SK-N-SH (cell line): Measurements from ENCODE around the gene KCNH3. TPM values are rescaled to one million over a fixed set of nuclear protein-coding genes. Genes with fewer than 3 reads are reported as not detected.

ENCODE experiments used
- CTCF ChIA-PET: fragments of 300-600, 350-600 bp; formaldehyde crosslinking; extraction: SDS; loops from one replicate; lab custom pipeline; 2021; lab: Yijun Ruan, JAX
- POLR2A ChIA-PET: fragments of 350-600 bp; sonication (Branson Sonifier 250); formaldehyde crosslinking; extraction: SDS; loops from one replicate; lab custom pipeline; 2020; ENCODE audit warnings: antibody characterized with exemption, inconsistent platforms; lab: Yijun Ruan, JAX
- DNase-seq: peaks from one replicate; pipeline ENCODE4 v3.0.0; 2012
- H2AFZ ChIP-seq: fragments of 200-600 bp; sonication (generic); 2 replicates; pipeline ENCODE4 v1.8.1; 2016; ENCODE audit warnings: antibody characterized with exemption, mild to moderate bottlenecking, low read depth
- H3F3A ChIP-seq: fragments of 200-600 bp; sonication (generic); replicated peaks from 2 replicates; pipeline ENCODE3; 2016; ENCODE audit warnings: antibody characterized with exemption, mild to moderate bottlenecking; ENCODE audit not compliant: insufficient read depth
- H3K27ac ChIP-seq, 2 experiments: fragments of 200-500 bp in 1 of 2; fragments of 200-600 bp in 1 of 2; sonication (Bioruptor generic) in 1 of 2; sonication (generic), shearing (Covaris generic) in 1 of 2; 2 replicates each; pipeline versions ENCODE4 v1.5.1 to v1.6.1; 2014 to 2016; ENCODE audit warnings: low read depth in 2 of 2, inconsistent platforms in 1 of 2, low read length in 1 of 2, mild to moderate bottlenecking in 1 of 2, mixed read lengths in 1 of 2
- H3K27me3 ChIP-seq: fragments of 200-600 bp; sonication (generic), shearing (Covaris generic); 2 replicates; pipeline ENCODE4 v1.6.1; 2016; ENCODE audit warnings: mixed run types; ENCODE audit not compliant: insufficient read depth
- H3K36me3 ChIP-seq, 2 experiments: fragments of 200-500 bp in 1 of 2; fragments of 200-600 bp in 1 of 2; sonication (Bioruptor generic) in 1 of 2; sonication (generic) in 1 of 2; replicated peaks in 1 of 2; 2 replicates each; pipeline versions ENCODE3 to v1.5.1; 2014 to 2016; ENCODE audit warnings: low read length in 1 of 2, mild to moderate bottlenecking in 1 of 2; ENCODE audit not compliant: insufficient read depth in 2 of 2, control insufficient read depth in 1 of 2
- H3K4me1 ChIP-seq, 2 experiments: fragments of 200-500 bp in 1 of 2; fragments of 200-600 bp in 1 of 2; sonication (Bioruptor generic) in 1 of 2; sonication (generic), shearing (Covaris generic) in 1 of 2; 2 replicates each; pipeline versions ENCODE4 v1.5.1 to v1.6.1; 2014 to 2016; ENCODE audit warnings: low read depth in 1 of 2, low read length in 1 of 2, mixed run types in 1 of 2; ENCODE audit not compliant: insufficient read depth in 2 of 2, control insufficient read depth in 1 of 2
- H3K4me2 ChIP-seq: fragments of 200-600 bp; sonication (generic), shearing (Covaris generic); 2 replicates; pipeline ENCODE4 v1.6.1; 2017; ENCODE audit warnings: mixed run types
- H3K4me3 ChIP-seq, 2 experiments: fragments of 200-500 bp in 1 of 2; fragments of 200-600 bp in 1 of 2; sonication (Bioruptor generic) in 1 of 2; sonication (generic), shearing (Covaris generic) in 1 of 2; 2 replicates each; pipeline versions ENCODE4 v1.5.1 to v1.8.1; 2014 to 2016; ENCODE audit warnings: low read depth in 2 of 2, inconsistent platforms in 1 of 2, low read length in 1 of 2, mild to moderate bottlenecking in 1 of 2, mixed read lengths in 1 of 2, moderate library complexity in 1 of 2
- H3K79me2 ChIP-seq: fragments of 200-600 bp; sonication (generic); 2 replicates; pipeline ENCODE4 v1.8.1; 2017; ENCODE audit warnings: mild to moderate bottlenecking; ENCODE audit not compliant: insufficient read depth
- H3K9ac ChIP-seq: fragments of 200-600 bp; sonication (generic); 2 replicates; pipeline ENCODE4 v1.6.1; 2017; ENCODE audit warnings: mixed run types
- H3K9me2 ChIP-seq: fragments of 200-600 bp; sonication (generic); 2 replicates; pipeline ENCODE4 v1.6.1; 2017; ENCODE audit warnings: mixed run types
- H3K9me3 ChIP-seq: fragments of 200-600 bp; sonication (generic); 2 replicates; pipeline ENCODE4 v1.6.1; 2017; ENCODE audit warnings: mixed run types, mild to moderate bottlenecking, moderate library complexity
- H4K20me1 ChIP-seq: fragments of 200-600 bp; sonication (generic); 2 replicates; pipeline ENCODE4 v1.6.1; 2017; ENCODE audit warnings: mild to moderate bottlenecking, mixed run types; ENCODE audit not compliant: insufficient read depth
- CTCF ChIP-seq: fragments of 200-600 bp; sonication (generic); IDR thresholded peaks from 2 replicates; pipeline ENCODE4 v1.6.1; 2017; ENCODE audit warnings: antibody characterized with exemption, mild to moderate bottlenecking, moderate library complexity
- EP300 ChIP-seq, 2 experiments: IDR thresholded peaks; 2 replicates each; pipeline versions ENCODE4 v1.4.0 to v1.6.1; 2012; ENCODE audit warnings: borderline replicate concordance in 1 of 2, low read depth in 1 of 2, low read length in 1 of 2
- FOXJ3 ChIP-seq: sonication (generic); formaldehyde crosslinking; IDR thresholded peaks from 2 replicates; pipeline ENCODE4 v1.5.1; 2020; ENCODE audit warnings: mild to moderate bottlenecking, missing genetic modification reagents
- GABPA ChIP-seq: IDR thresholded peaks from 2 replicates; pipeline ENCODE4 v1.4.0; 2012; ENCODE audit warnings: low read depth, mild to moderate bottlenecking
- MAX ChIP-seq: IDR thresholded peaks from 2 replicates; pipeline ENCODE4 v1.4.0; 2012; ENCODE audit warnings: low read depth
- MEF2A ChIP-seq: IDR thresholded peaks from 2 replicates; pipeline ENCODE4 v1.4.0; 2012; ENCODE audit warnings: low read depth, borderline replicate concordance
- MXI1 ChIP-seq: IDR thresholded peaks from 2 replicates; pipeline ENCODE4 v1.6.1; 2012; ENCODE audit warnings: mild to moderate bottlenecking, low read depth, low read length, improper control_type of control experiment
- NFIC ChIP-seq: IDR thresholded peaks from 2 replicates; pipeline ENCODE4 v1.4.0; 2012; ENCODE audit warnings: borderline replicate concordance
- POLR2AphosphoS5 ChIP-seq: IDR thresholded peaks from 2 replicates; pipeline ENCODE4 v1.6.1; 2012; ENCODE audit warnings: low read depth, low read length
- RAD21 ChIP-seq: IDR thresholded peaks from 2 replicates; pipeline ENCODE4 v1.6.1; 2012; ENCODE audit warnings: mild to moderate bottlenecking, low read length
- RCOR1 ChIP-seq: fragments of 150-350 bp; IDR thresholded peaks from 2 replicates; pipeline ENCODE4 v1.6.1; 2017; ENCODE audit warnings: antibody characterized with exemption, low read length
- REST ChIP-seq: IDR thresholded peaks from 2 replicates; pipeline ENCODE4 v1.6.1; 2012; ENCODE audit warnings: mild to moderate bottlenecking, low read depth, low read length, moderate library complexity
- RFX5 ChIP-seq: IDR thresholded peaks from 2 replicates; pipeline ENCODE4 v1.6.1; 2012; ENCODE audit warnings: mild to moderate bottlenecking, improper control_type of control experiment, low read length
- SIN3A ChIP-seq: IDR thresholded peaks from 2 replicates; pipeline ENCODE4 v1.6.1; 2012; ENCODE audit warnings: low read depth, mild to moderate bottlenecking, low read length, moderate library complexity, borderline replicate concordance
- SMC3 ChIP-seq: IDR thresholded peaks from 2 replicates; pipeline ENCODE4 v1.6.1; 2012; ENCODE audit warnings: low read depth, low read length, improper control_type of control experiment
- TAF1 ChIP-seq: IDR thresholded peaks from 2 replicates; pipeline ENCODE4 v1.6.1; 2012; ENCODE audit warnings: low read depth, mild to moderate bottlenecking, low read length, moderate library complexity, borderline replicate concordance
- TCF12 ChIP-seq: IDR thresholded peaks from 2 replicates; pipeline ENCODE4 v1.4.0; 2012
- TEAD4 ChIP-seq: IDR thresholded peaks from 2 replicates; pipeline ENCODE4 v1.4.0; 2012; ENCODE audit warnings: mild to moderate bottlenecking, borderline replicate concordance; ENCODE audit not compliant: insufficient read depth
- USF1 ChIP-seq: IDR thresholded peaks from 2 replicates; pipeline ENCODE4 v1.4.0; 2012; ENCODE audit warnings: low read depth, borderline replicate concordance
- WGBS: methylation state at CpG from one replicate; pipeline ENCODE4 v1.1.6; 2017; ENCODE audit warnings: low lambda C conversion rate; 5-methylcytosine and 5-hydroxymethylcytosine counted together
- polyA plus RNA-seq, 3 experiments: library from polyadenylated mRNA; depleted of rRNA; stranded (reverse); fragments of >200 nt; gene quantifications; 2 replicates each; pipeline ENCODE4 v1.2.3, GENCODE V29; 2012

The KCNH3 gene
- polyA plus RNA-seq, 1 of the 3 experiments (the other 2 are of a cell fraction), result 3.7 TPM

DNA sequence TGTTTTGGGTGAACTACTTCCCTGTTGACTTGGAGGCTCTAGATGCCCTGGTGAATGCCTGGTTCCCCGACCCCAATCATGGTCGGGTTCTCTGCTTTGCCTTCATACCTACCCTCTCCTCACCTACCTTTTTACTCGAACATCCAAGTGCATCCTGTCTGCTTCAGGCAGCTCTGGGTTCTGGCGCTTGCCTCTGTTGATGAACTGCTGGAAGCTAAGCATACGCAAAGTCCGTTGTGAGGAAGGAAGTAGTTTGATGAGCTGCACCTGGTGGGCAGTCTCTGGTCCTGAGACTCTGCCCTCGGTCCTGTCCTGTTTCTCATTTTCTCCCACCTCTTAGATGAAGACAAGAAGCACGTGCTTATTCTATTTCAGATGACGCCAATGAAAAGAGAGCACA is 13.6 kb downstream of the KCNH3 start:
- no peak for TF ChIP-seq SMC3
- no peak for TF ChIP-seq MEF2A
- no peak for TF ChIP-seq RFX5
- TF ChIP-seq REST, result no peak
- TF ChIP-seq CTCF, result no peak
- TF ChIP-seq RCOR1, result no peak
- TF ChIP-seq EP300 (IDR thresholded peaks at IDR 0.05; ENCODE audit: borderline replicate concordance in 1 of 2, low read depth in 1 of 2, low read length in 1 of 2), result no peak
- TF ChIP-seq FOXJ3 (CRISPR knock-in tag), result no peak
- no peak for TF ChIP-seq NFIC
- TF ChIP-seq TCF12, result no peak
- TF ChIP-seq MXI1, result no peak
- no peak for TF ChIP-seq TAF1
- TF ChIP-seq TEAD4, result no peak
- TF ChIP-seq SIN3A, result no peak
- TF ChIP-seq MAX, result no peak
- no peak for TF ChIP-seq POLR2AphosphoS5
- TF ChIP-seq GABPA, result no peak
- no peak for TF ChIP-seq RAD21
- TF ChIP-seq USF1, result no peak
- H3K4me3 ChIP-seq, result no peak overlapping the region
- no peaks in the 10 kb centered on the region for H3K79me2 ChIP-seq
- no peak overlapping the region for H3K4me2 ChIP-seq
- CTCF ChIA-PET, result interaction anchor here (1.2 to 9.9 kb wide), 8 partner anchors 8 to 194 kb away, joined by 4 to 76 read pairs (median 9); no protein-coding TSS in a partner anchor
- no peaks in the 10 kb centered on the region; a peak in 1 of 4 replicates for H3K4me1 ChIP-seq
- no peaks in the 10 kb centered on the region for H3K27me3 ChIP-seq
- POLR2A ChIA-PET, result no interaction called here
- H2AFZ ChIP-seq, result no peak overlapping the region
- WGBS, result 80% methylated on average over 9 of the region's 9 CpGs
- peaks cover 5% of the 10 kb centered on the region for H3F3A ChIP-seq
- H3K9me2 ChIP-seq, result no peaks in the 10 kb centered on the region
- H3K9me3 ChIP-seq, result no peaks in the 10 kb centered on the region
- H3K9ac ChIP-seq, result no peak overlapping the region
- DNase-seq, result peak; percentile 11
- H3K27ac ChIP-seq, result no peak overlapping the region
- H4K20me1 ChIP-seq, result no peaks in the 10 kb centered on the region
- H3K36me3 ChIP-seq, result peaks cover 0 to 3% of the 10 kb centered on the region in 2 experiments
